ENCODE data around the gene SNAP47.

The SNAP47 gene

GRCh38 chr1:227748496-227749182 is 13.4 kb downstream of the SNAP47 start:
- no peak for DNase-seq (ENCODE audit: extremely low read depth in 1 of 2, low read depth in 1 of 2)

- DNase-seq (ENCODE audit: extremely low read depth in 1 of 2, low read depth in 1 of 2) = no peak
Measured at GRCh38 chr1:227749225-227749624, 14.0 kb downstream of the SNAP47 start.

GRCh38 chr1:227749916-227750710 is 14.9 kb downstream of the SNAP47 start:
- no peak for DNase-seq (ENCODE audit: extremely low read depth in 1 of 2, low read depth in 1 of 2)

GRCh38 chr1:227753999-227754711 is 18.9 kb downstream of the SNAP47 start:
- DNase-seq (ENCODE audit: extremely low read depth in 1 of 2, low read depth in 1 of 2) = no peak

- DNase-seq (ENCODE audit: extremely low read depth in 1 of 2, low read depth in 1 of 2) = no peak
Measured at GRCh38 chr1:227754958-227755357, 19.7 kb downstream of the SNAP47 start.

GRCh38 chr1:227756172-227756959 is 21.1 kb downstream of the SNAP47 start:
- DNase-seq (ENCODE audit: extremely low read depth in 1 of 2, low read depth in 1 of 2) = no peak

GRCh38 chr1:227757781-227758180 is 22.5 kb downstream of the SNAP47 start:
- DNase-seq (ENCODE audit: extremely low read depth in 1 of 2, low read depth in 1 of 2) = no peak

- no peak for DNase-seq (ENCODE audit: extremely low read depth in 1 of 2, low read depth in 1 of 2)
Measured at GRCh38 chr1:227758366-227758765, 23.1 kb downstream of the SNAP47 start.

GRCh38 chr1:227759341-227760300 is 24.4 kb downstream of the SNAP47 start:
- DNase-seq (ENCODE audit: extremely low read depth in 1 of 2, low read depth in 1 of 2) = no peak

GRCh38 chr1:227760377-227760776 is 25.1 kb downstream of the SNAP47 start:
- DNase-seq (ENCODE audit: extremely low read depth in 1 of 2, low read depth in 1 of 2) = no peak

- no peak for DNase-seq (ENCODE audit: extremely low read depth in 1 of 2, low read depth in 1 of 2)
Measured at GRCh38 chr1:227761621-227762230, 26.5 kb downstream of the SNAP47 start.

GRCh38 chr1:227762231-227762911 is 27.1 kb downstream of the SNAP47 start:
- peak; percentile 63 to 73 for DNase-seq (ENCODE audit: extremely low read depth in 1 of 2, low read depth in 1 of 2)

- no peak for DNase-seq (ENCODE audit: extremely low read depth in 1 of 2, low read depth in 1 of 2)
Measured at GRCh38 chr1:227763246-227764018, 28.2 kb downstream of the SNAP47 start.

GRCh38 chr1:227764019-227764391 is 28.8 kb downstream of the SNAP47 start:
- no peak for DNase-seq (ENCODE audit: extremely low read depth in 1 of 2, low read depth in 1 of 2)

GRCh38 chr1:227765261-227766014 is 30.2 kb downstream of the SNAP47 start:
- no peak for DNase-seq (ENCODE audit: extremely low read depth in 1 of 2, low read depth in 1 of 2)

- peak; percentile 66 to 75 for DNase-seq (ENCODE audit: extremely low read depth in 1 of 2, low read depth in 1 of 2)
Measured at GRCh38 chr1:227766015-227766634, 30.9 kb downstream of the SNAP47 start.
